Peyer's patch (tissue), 4 donors: ENCODE measurements around the gene MCM6. TPM values are rescaled to one million over a fixed set of nuclear protein-coding genes. Genes with fewer than 3 reads are reported as not detected.

Experiments used
- DNase-seq, 3 donors: peaks; one replicate each; pipeline ENCODE4 v3.0.0-alpha.2; 2017 to 2019
- H3K27ac ChIP-seq, 4 donors: fragments of 200-600 bp; sonication (generic); one replicate each; pipeline ENCODE4 v1.5.1; 2016 to 2019
- H3K27me3 ChIP-seq, 2 donors: fragments of 200-600 bp; sonication (generic); one replicate each; pipeline ENCODE4 v1.5.1; 2019
- H3K36me3 ChIP-seq, 3 donors: fragments of 200-600 bp; sonication (generic); one replicate each; pipeline ENCODE4 v1.5.1; 2016 to 2019
- H3K4me1 ChIP-seq, 4 donors: fragments of 200-600 bp; sonication (generic); one replicate each; pipeline ENCODE4 v1.5.1; 2016 to 2019
- H3K4me3 ChIP-seq, 4 donors: fragments of 200-600 bp; sonication (generic); 1 replicate in 3 of 4; 2 replicates in 1 of 4; pipeline ENCODE4 v1.5.1; 2016 to 2019; ENCODE audit warnings: mild to moderate bottlenecking in 1 of 4
- H3K9me3 ChIP-seq, 4 donors: fragments of 200-600 bp; sonication (generic); one replicate each; pipeline ENCODE4 v1.5.1; 2016 to 2019; ENCODE audit warnings: mild to moderate bottlenecking in 1 of 4
- CTCF ChIP-seq, 6 experiments: fragments of 450-650 bp in 4 of 6; fragments of 200-600 bp in 2 of 6; sonication (generic) in 1 of 6; IDR thresholded peaks; one replicate each; pipeline ENCODE4 v1.5.1; 2017 to 2019; ENCODE audit warnings: antibody characterized with exemption in 6 of 6, mild to moderate bottlenecking in 3 of 6, moderate library complexity in 1 of 6
- POLR2A ChIP-seq, 2 donors: fragments of 450-650 bp; IDR thresholded peaks; one replicate each; pipeline ENCODE4 v1.5.1; 2017; ENCODE audit warnings: antibody characterized with exemption in 2 of 2, mild to moderate bottlenecking in 2 of 2, moderate library complexity in 2 of 2
- total RNA-seq, 4 donors: library from RNA; depleted of rRNA; stranded (reverse); fragments of >200 nt; gene quantifications; one replicate each; pipeline ENCODE4 v1.1.0, GENCODE V29; 2016

The MCM6 gene
- total RNA-seq, 4 donors from 2014 or later, result 8.8 to 38.8 (median 14.5) TPM

GRCh38 chr2:135822855-135823254 is 53.4 kb downstream of the MCM6 start:
- H3K9me3 ChIP-seq, result peaks cover 0 to 6% (median 0%) of the 10 kb centered on the region in 4 donors
- no peaks in the 10 kb centered on the region for H3K27me3 ChIP-seq
- DNase-seq, result no peak
- H3K36me3 ChIP-seq, result no peaks in the 10 kb centered on the region
- no peak for TF ChIP-seq CTCF (IDR thresholded peaks at IDR 0.05)
- no peak for TF ChIP-seq POLR2A (IDR thresholded peaks at IDR 0.05)
- no peak overlapping the region for H3K4me3 ChIP-seq
- H3K4me1 ChIP-seq, result peaks cover 0 to 7% (median 0%) of the 10 kb centered on the region in 4 donors
- H3K27ac ChIP-seq, result no peak overlapping the region

GRCh38 chr2:135821190-135821589 is 55.1 kb downstream of the MCM6 start:
- TF ChIP-seq POLR2A (IDR thresholded peaks at IDR 0.05), result no peak
- TF ChIP-seq CTCF (IDR thresholded peaks at IDR 0.05), result no peak
- Histone ChIP-seq H3K27me3 (no peaks in the 10 kb centered on the region), H3K9me3 (peaks cover 0 to 6% (median 0%) of the 10 kb centered on the region in 4 donors), H3K36me3 (no peaks in the 10 kb centered on the region), H3K4me1 (peaks cover 0 to 7% (median 0%) of the 10 kb centered on the region in 4 donors), H3K27ac (no peak overlapping the region), H3K4me3 (no peak overlapping the region)
- DNase-seq, result no peak

- no peaks in the 10 kb centered on the region for H3K36me3 ChIP-seq
- peaks cover 0 to 7% (median 0%) of the 10 kb centered on the region in 4 donors for H3K4me1 ChIP-seq
- TF ChIP-seq CTCF (IDR thresholded peaks at IDR 0.05) (no peak), POLR2A (IDR thresholded peaks at IDR 0.05) (no peak)
- peaks cover 0 to 6% (median 0%) of the 10 kb centered on the region in 4 donors for H3K9me3 ChIP-seq
- DNase-seq, result peak in 1 of 3 donors; percentile 22
- H3K27ac ChIP-seq, result no peak overlapping the region
- H3K27me3 ChIP-seq, result no peaks in the 10 kb centered on the region
- no peak overlapping the region for H3K4me3 ChIP-seq
These were observed 56.1 kb downstream of the MCM6 start for GRCh38 chr2:135820003-135820618.

GRCh38 chr2:135818937-135819610 is 57.2 kb downstream of the MCM6 start:
- Histone ChIP-seq H3K27ac (no peak overlapping the region), H3K9me3 (peaks cover 0 to 6% (median 0%) of the 10 kb centered on the region in 4 donors), H3K27me3 (no peaks in the 10 kb centered on the region), H3K4me1 (peaks cover 0 to 7% (median 0%) of the 10 kb centered on the region in 4 donors), H3K36me3 (no peaks in the 10 kb centered on the region), H3K4me3 (no peak overlapping the region)
- TF ChIP-seq CTCF (IDR thresholded peaks at IDR 0.05) (peak in 3 of 6 experiments; percentile 29 to 43 (median 38)), POLR2A (IDR thresholded peaks at IDR 0.05) (no peak)
- no peak for DNase-seq

GRCh38 chr2:135817951-135818350 is 58.3 kb downstream of the MCM6 start:
- no peak for DNase-seq
- no peak for TF ChIP-seq CTCF (IDR thresholded peaks at IDR 0.05)
- TF ChIP-seq POLR2A (IDR thresholded peaks at IDR 0.05), result no peak
- H3K4me1 ChIP-seq, result peaks cover 0 to 7% (median 0%) of the 10 kb centered on the region in 4 donors
- H3K27me3 ChIP-seq, result no peaks in the 10 kb centered on the region
- peaks cover 0 to 5% (median 0%) of the 10 kb centered on the region in 4 donors for H3K9me3 ChIP-seq
- no peak overlapping the region for H3K27ac ChIP-seq
- no peak overlapping the region for H3K4me3 ChIP-seq
- no peaks in the 10 kb centered on the region for H3K36me3 ChIP-seq
